Endothelial cell of umbilical vein (primary cell): ENCODE data around the gene WDR5.

Experiments used
- CTCF ChIP-seq, 2 donors: IDR thresholded peaks; 1 replicate in 1 of 2; 2 replicates in 1 of 2; pipeline ENCODE4 v1.5.1; 2011; ENCODE audit warnings: low read length in 2 of 2, mild to moderate bottlenecking in 2 of 2, moderate library complexity in 2 of 2, control low read depth in 1 of 2, inconsistent platforms in 1 of 2, low read depth in 1 of 2; ENCODE audit not compliant: insufficient read depth in 1 of 2; ENCODE audit errors: extremely low read depth in 1 of 2
- EZH2 ChIP-seq: IDR thresholded peaks from 2 replicates; pipeline ENCODE4 v1.6.1; 2012; ENCODE audit warnings: borderline replicate concordance, low read depth, mild to moderate bottlenecking, moderate library complexity, low read length, inconsistent platforms; ENCODE audit not compliant: severe bottlenecking
- FOS ChIP-seq: IDR thresholded peaks from 2 replicates; pipeline ENCODE4 v1.6.1; 2011; ENCODE audit warnings: mild to moderate bottlenecking, low read length, moderate library complexity, borderline replicate concordance; ENCODE audit not compliant: insufficient read depth
- GATA2 ChIP-seq: IDR thresholded peaks from 2 replicates; pipeline ENCODE4 v1.7.0; 2011; ENCODE audit warnings: low read depth, mild to moderate bottlenecking, moderate library complexity, mixed read lengths, low read length; ENCODE audit not compliant: insufficient read length, insufficient read depth
- JUN ChIP-seq: IDR thresholded peaks from 2 replicates; pipeline ENCODE4 v1.6.1; 2011; ENCODE audit warnings: borderline replicate concordance, low read depth; ENCODE audit not compliant: insufficient read length, insufficient read depth
- MAX ChIP-seq: IDR thresholded peaks from 2 replicates; pipeline ENCODE4 v1.6.1; 2011; ENCODE audit not compliant: insufficient read depth, insufficient read length
- MYC ChIP-seq: IDR thresholded peaks from one replicate; pipeline ENCODE4 v1.6.1; 2011; ENCODE audit warnings: mild to moderate bottlenecking, low read depth, low read length
- POLR2A ChIP-seq: IDR thresholded peaks from 2 replicates; pipeline ENCODE4 v1.6.1; 2012; ENCODE audit warnings: low read depth, mild to moderate bottlenecking, control low read depth, low read length
- POLR2AphosphoS5 ChIP-seq: IDR thresholded peaks from 2 replicates; pipeline ENCODE4 v1.6.1; 2012; ENCODE audit warnings: low read depth, mild to moderate bottlenecking, control low read depth, low read length, moderate library complexity; ENCODE audit not compliant: insufficient read depth

GRCh38 chr9:134166374-134166773 is 30.5 kb downstream of the WDR5 start:
- TF ChIP-seq CTCF (IDR thresholded peaks at IDR 0.05; ENCODE audit: extremely low read depth in 1 of 2, insufficient read depth in 1 of 2, low read depth in 1 of 2, low read length in 2 of 2) (no peak), POLR2A (no peak), MAX (no peak), MYC (no peak), EZH2 (no peak), JUN (no peak), GATA2 (no peak), POLR2AphosphoS5 (no peak), FOS (no peak)
